ENCODE data around the gene ATRNL1.

The ATRNL1 gene

DNA sequence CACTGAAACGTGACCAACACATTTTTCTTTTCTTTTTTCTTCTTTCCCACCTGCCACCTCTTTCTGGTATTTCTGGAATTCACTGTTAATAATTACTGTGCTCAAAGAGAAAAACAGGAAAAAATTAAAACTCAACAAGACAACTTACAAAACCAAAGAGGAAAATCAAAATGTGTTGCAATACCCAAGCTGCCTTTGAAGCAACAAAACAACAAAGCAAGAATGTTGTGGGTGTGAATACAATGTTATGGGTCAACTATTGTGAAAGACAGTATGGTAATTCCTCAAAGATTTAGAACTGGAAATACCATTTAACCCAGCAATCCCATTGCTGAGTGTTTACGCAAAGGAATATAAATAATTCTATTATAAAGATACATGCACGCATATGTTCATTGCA lies 764.7 kb downstream of the ATRNL1 start:
- no peak for DNase-seq

GRCh38 chr10:115860182-115861107 lies 767.3 kb downstream of the ATRNL1 start:
- DNase-seq, result no peak

- no peak for DNase-seq
Observed at GRCh38 chr10:115861455-115861854, 768.3 kb downstream of the ATRNL1 start.

GRCh38 chr10:115861864-115862263 lies 768.7 kb downstream of the ATRNL1 start:
- no peak for DNase-seq

DNA sequence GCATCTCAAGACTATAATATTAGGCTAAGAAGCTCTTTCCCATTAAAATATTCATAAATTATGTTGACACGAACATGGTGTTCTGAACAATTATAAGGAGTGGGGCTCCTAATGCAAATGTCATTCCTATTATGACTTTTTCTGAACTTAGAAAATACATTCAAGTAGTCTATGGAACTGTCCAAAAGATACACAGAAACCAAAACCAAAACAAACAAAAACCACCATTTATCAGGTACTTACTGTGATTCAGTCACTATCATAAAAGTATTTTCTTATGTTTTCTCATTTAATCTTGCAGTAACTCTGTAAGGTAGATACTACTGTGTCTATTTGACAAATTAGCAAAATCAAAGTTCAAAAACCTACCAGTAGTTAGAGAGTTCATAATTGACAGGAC lies 773.0 kb downstream of the ATRNL1 start:
- no peak for DNase-seq

- DNase-seq, result no peak
Observed at GRCh38 chr10:115866691-115867090, 773.5 kb downstream of the ATRNL1 start.

- DNase-seq, result no peak
Observed at GRCh38 chr10:115867305-115867704, 774.1 kb downstream of the ATRNL1 start.

DNA sequence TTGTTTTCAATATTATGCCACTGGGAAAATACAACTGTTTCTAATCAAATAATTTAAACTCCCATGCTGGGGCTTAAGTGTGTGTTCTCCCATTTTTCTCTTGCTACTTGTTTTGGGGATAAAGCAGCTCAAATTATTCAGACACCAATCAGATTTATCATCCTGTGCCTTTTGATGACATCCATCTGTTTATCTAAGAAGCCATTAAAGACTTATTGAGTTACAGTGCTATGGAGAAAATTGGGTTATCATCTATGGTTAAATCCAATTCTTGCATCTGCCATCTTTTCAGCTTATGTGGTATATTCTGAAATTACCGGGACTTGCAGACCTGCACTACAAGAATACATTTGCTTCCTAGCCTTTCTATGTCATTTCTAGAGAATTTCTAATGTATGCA lies 778.7 kb downstream of the ATRNL1 start:
- no peak for DNase-seq

DNA sequence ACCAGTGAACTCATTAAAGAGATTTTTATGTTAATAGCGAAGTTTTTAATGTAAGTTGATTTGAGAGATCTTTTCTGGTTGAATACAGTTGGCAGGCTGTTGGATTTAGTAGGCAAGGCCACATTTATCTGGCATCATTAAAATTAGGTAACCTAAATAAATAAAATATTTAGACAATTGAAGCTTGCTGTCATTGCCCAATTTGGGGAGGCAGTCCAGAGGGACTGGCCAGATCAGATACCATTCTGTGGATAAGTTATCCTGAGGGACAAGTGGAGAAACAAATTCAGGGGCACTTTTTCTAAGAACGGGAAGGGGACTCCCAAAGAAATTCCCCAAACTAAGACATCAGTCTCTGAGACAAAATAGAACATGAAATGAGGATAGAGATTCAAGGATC lies 782.0 kb downstream of the ATRNL1 start:
- no peak for DNase-seq

- no peak for DNase-seq
Observed at GRCh38 chr10:115879372-115880089, 786.4 kb downstream of the ATRNL1 start.

DNA sequence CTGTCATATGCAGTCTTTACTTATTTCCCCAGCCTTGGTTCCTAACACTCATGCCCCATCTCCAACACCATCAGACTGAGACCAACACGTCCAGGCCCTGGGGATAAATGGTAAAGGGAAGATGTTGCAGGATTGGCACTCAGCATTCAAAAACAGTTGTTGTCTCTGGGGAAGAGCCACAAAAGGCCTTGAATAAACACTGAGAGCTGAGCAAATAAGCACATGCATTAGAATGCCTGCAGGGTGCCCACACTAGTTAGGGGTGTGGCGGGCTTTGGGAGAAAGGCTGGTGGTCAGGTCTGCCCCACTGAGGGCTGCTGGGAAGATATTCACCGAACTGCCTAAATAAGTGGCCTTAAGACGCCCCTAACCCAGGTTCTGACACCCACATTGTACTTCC lies 788.9 kb downstream of the ATRNL1 start:
- no peak for DNase-seq

DNA sequence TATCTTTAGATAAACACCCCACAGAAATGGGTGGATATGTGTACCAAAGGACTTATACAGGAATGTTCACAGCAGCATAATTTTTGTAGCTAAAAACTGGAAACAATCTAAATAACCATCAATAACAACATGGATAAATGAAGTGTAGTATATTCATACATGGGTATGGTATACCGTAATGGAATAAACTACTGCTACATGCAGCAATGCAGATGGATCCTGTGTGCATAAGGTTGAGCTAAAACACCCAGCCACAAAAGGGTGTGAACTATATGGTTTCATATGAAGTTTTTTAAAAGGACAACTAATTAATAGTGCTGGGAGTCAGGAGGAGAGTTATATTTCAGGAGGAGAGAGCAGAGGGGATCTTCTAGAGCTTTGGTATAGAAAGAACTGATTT lies 790.2 kb downstream of the ATRNL1 start:
- DNase-seq, result no peak

DNA sequence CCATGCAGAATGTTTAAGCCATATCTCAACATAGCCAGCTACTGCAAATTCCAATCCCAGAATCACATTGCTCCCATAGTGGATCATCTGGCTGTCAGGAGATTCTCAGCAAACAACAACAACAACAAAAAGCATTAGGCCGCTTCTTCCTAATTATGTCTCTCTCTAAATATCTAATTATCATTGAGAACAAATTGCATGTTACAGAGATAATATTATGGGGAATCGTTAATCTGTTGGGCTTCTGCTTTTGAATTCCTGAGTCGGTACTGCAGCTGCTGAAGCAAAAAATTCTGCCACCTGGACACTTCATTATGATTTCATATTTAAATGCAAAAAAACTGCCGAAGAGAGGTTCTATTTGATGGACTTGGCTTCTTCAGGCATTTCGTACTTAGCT lies 791.2 kb downstream of the ATRNL1 start:
- DNase-seq, result no peak

DNA sequence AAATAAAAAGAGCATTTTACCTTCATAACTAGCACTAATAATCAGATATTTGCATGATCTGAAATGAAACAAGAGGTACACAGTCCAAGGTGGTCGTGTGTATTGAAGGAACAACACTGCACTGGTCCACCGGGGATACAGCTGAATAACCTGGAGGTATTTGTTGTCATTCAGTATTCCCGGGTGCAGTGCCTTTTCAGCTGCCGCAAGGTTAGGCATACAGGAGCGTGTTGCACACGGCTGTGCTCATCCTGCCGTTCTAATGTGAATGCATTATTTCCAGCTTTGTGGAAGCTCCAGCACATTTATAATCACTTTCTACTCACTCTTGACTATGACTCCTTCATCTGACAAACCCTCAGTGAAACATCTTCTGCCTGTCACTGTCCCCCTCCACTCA lies 802.0 kb downstream of the ATRNL1 start:
- DNase-seq, result no peak

GRCh38 chr10:115898242-115898641 lies 805.1 kb downstream of the ATRNL1 start:
- DNase-seq, result no peak

GRCh38 chr10:115902596-115902995 lies 809.4 kb downstream of the ATRNL1 start:
- DNase-seq, result no peak

GRCh38 chr10:115903207-115903606 lies 810.0 kb downstream of the ATRNL1 start:
- no peak for DNase-seq

DNA sequence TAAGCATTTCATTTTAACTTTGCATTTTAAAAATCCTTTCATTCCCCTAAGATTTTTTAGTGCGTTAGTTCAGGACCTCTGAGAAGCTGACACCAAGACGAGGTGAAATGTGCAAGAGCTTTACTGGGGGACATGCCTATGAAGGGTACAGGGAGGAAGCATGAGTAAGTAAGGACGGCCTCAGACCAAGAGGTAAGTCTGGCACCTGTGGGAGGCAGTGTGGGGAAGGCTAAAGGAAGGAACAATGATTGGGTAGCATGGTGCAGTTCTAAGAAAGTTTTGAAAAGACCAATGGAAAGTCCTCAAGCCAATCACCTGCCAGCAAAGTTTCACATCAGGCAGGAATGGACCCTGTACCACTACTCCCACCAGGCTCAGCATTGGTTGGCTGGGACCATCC lies 810.7 kb downstream of the ATRNL1 start:
- DNase-seq, result no peak

GRCh38 chr10:115909037-115909436 lies 815.9 kb downstream of the ATRNL1 start:
- DNase-seq, result no peak

- DNase-seq, result no peak
Observed at GRCh38 chr10:115909962-115910731, 817.0 kb downstream of the ATRNL1 start.

DNA sequence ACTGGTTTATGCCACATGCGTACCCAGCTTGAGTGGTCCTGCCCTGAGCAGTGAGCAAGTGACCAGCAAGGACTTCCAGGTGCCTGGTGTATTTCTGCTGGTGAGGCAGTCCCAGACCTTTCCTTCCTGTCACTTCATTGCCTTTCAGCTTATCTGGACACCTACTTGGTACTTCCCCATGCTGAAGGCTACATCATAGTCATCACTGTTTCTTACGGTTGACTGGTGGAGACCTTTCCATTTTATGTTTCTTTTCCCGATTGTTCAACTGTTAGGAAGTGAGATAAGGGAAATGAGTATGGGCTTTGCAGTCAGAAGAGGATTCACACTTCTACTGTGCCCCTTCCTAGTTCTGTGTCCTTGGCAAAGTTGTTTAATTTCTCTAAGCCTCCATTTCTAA lies 821.3 kb downstream of the ATRNL1 start:
- no peak for DNase-seq

DNA sequence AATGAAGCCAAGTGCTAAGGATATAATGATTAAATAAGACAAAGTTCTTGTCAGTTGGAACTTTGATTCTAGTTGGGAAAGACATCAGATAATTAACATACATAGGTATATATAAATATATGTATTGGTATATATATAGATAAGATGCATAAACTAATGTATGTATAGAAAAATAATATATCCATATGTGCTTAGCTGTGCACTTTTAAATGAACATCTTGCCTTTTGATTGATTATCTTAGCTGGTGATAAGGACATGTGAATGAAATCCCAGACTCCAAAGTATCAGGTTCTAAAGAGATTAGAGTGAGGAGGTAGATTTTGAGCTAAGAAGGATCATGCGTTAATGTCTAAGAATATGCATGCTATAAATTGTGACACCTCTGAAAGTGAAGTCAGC lies 822.3 kb downstream of the ATRNL1 start:
- no peak for DNase-seq

DNA sequence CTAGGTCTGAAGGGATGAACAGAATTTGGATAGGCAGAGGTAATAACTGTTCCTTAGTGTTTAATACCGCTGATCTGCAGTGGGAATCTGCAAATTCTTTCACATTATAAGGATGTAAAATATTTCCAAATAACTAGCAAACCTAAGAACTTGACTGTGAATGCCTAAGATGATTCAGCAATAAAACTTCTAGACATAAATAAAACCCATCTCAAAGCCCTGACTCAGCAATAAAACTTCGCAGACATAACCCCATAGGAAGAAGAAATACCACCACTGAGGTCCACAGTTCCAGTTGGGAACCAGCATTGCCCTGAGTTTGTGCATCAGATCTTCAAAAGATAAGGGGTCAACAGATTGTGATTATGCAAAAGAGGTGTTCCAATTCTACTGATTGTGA lies 825.6 kb downstream of the ATRNL1 start:
- DNase-seq, result no peak

GRCh38 chr10:115921795-115922194 lies 828.6 kb downstream of the ATRNL1 start:
- DNase-seq, result no peak
